ENCODE measurements around the gene CDK5RAP3.

Gene CDK5RAP3

DNA sequence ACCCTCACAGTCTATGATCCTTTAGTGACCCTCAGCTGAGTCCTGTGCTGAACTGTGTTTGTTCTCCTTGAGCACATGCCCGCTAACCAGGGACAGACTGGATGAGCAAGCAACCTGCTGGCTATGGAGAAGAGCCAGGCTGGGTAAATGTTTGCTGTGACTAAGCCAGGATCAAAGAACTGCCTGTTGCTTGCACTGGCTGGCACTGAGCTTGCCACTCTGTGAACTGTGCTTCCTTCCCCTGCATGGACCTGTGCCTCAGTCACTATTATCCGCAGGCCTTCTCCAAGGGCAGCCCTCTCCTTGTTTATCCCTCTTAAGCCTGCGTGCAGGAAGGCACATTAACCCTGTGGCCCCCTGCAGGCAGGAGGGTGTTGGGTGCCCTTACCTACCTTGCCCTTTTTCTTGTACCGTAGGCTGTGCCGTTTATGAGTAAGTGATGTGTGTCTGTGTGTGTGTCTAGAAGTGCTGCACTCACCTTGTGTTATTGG, 22.2 kb upstream of the CDK5RAP3 start:
- DNase-seq (ENCODE audit: low read depth in 2 of 2): no peak

DNA sequence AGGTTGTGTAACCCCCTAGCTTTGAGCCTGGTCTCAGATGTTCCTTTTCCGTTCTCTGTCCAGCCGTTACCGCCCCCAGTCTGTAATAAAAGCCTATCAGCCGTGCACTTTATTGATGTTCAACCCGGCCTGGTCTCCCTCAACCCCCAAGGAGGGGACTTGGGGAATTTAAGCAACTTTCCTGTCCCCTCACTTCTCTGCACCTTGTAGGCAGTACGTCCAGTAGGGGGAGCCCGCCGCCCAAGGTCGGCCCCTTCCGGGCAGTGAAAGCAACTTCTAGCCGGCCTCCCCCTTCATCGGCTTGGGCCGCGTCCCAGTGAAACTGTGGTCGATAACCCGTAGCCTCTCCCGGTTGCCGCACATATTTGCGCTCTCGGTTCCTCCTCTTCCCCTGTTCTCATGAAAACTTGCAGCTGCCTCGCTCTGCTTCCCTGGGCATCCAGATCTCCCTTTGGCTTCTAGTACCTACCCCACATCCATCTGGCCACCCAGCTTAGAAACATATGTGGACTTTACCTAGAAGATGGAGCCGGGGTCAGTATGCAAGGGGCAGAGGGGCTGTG, 21.6 kb upstream of the CDK5RAP3 start:
- DNase-seq (ENCODE audit: low read depth in 2 of 2): peak; percentile 53 to 63

DNA sequence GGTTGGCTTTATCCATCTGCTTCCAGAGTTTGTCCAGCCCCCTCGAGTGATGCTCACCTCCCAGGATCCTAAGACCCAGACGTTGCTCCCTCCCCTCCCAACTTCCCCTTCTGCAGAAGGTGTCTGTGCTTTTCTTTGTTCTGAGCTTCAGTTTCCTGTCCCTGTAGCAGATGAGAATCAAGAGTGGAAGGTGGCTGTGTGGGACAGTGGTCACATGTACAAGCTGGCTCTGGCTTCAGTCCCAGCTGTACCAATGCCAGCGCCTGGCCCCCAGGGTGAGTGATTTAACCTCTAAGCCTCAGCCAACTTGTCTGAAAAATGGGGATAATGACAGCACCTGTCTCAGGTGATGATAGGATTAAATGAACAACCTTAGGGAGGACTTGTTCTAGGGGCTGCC, 21.0 kb upstream of the CDK5RAP3 start:
- DNase-seq (ENCODE audit: low read depth in 2 of 2): no peak

DNA sequence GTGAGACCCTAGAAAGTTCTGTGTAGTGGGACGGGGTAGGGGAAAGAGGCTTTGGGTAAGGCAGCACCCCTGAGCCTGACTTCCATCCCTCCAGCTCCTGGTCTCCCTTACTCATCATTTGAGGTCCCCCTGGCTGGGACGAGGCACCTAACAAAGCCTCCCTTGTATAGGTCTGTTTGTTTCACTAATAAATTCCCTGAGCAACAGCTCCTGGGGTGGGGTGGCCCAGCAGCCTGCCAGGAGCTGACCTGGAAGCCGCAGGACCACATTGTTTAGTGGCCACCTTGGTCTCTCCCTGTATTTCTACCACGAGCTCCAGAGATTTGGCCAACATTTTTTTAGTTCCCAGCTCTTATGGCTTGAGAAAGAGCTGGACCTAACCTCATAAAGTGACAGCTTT, 20.5 kb upstream of the CDK5RAP3 start:
- no peak for DNase-seq (ENCODE audit: low read depth in 2 of 2)

DNA sequence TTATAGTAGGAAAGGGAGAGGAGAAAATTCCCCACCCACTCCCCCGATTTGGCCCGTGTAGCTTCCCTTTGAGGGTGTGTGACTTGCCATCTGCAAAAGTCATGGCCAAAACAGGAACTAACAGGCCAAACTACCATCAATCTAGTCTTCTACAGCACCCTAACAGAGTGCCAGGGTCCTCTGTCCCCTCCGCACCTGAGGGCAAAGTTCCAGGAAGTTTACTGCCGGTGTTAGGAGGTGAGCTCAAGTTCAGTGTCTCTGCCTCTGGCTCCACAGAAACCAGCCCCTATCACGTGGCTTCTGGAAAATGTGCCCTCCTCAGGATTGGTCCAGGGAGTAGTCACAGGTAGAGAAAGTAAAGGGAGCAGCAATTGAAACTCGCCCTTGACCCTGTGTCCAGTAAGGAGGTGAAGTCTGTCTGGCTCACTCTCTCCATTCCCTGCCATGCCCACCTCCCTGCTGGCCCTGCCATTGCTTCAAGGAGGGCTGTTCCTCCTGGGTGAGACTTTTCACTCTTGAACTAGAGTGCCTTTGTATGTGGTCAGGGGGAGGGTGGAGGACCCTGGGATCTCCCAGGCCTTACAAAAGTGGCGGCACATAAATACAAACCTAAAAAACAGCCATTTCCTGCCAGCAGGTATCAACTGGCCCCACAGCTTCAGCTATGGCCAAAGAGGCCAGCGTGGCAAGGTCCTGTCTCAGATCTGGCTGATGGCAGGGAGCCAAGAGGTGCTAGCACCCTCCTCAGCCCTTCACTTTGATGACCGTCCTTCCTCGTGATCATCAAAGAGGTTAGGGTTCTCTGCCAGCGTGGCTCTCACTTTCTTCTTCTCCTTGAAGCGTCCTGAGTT, 18.5 kb upstream of the CDK5RAP3 start:
- no peak for DNase-seq (ENCODE audit: low read depth in 2 of 2)

DNA sequence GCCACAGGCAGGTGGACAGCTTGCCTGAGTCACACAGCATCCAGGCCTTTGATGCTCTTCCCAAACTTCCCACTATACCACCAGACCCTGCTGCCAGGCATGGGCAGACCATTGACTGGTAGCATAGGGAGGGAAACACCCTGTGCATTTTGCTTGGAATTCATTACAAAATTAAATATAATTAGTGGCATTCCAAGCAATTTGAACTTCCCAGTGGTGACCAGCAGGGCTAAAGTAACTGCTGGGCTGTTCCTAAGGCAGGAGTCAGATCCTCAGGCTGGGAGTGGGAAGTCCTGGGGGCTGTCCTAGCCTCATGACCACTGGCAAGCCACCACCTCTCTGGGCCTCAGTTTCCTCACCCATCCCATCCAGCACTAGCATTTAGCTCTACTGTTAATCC, 17.0 kb upstream of the CDK5RAP3 start:
- DNase-seq (ENCODE audit: low read depth in 2 of 2): no peak

DNA sequence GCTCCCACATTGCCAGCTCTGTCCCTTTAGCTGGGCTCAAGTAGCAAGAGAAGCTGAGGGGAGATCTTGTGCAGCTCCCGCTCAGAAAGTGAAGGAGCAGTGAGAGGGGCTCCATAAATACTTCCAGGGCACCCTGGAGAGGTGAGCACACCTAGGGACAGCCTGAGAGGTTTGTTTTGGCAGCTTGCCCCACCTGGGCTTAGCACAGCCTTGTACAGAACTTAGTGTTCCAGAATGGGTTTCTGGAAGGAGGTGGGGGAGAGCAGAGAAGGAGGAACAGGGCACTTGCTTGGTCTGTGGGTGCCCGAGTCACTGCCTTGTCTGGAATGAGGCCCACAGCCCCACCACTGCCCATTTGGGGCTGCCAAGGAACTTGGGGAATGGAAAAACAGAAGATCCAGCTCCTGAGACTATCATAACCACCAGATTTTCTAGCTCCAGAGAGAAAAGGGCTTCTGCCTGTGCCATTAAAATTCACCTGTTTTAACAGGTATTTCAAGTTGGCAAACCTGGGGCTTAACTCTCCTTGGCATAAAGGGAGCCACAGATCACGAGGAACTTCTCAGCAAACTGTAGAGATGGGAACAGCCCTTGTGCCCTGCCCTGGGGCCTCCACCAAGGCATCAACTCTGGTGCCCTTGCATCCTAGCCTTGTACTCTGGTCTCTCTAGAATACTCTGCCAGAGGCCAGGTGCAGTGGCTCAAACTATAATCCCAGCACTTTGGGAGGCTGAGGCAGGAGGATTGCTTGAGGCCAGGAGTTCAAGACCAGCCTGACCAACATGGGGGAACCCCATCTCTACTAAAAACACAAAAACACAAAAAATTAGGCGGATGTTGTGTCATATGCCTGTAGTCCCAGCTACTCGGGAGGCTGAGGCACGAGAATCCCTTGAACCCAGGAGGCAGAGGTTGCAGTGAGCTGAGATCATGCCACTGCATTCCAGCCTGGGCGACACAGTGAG, 15.1 kb upstream of the CDK5RAP3 start:
- no peak for DNase-seq (ENCODE audit: low read depth in 2 of 2)

DNA sequence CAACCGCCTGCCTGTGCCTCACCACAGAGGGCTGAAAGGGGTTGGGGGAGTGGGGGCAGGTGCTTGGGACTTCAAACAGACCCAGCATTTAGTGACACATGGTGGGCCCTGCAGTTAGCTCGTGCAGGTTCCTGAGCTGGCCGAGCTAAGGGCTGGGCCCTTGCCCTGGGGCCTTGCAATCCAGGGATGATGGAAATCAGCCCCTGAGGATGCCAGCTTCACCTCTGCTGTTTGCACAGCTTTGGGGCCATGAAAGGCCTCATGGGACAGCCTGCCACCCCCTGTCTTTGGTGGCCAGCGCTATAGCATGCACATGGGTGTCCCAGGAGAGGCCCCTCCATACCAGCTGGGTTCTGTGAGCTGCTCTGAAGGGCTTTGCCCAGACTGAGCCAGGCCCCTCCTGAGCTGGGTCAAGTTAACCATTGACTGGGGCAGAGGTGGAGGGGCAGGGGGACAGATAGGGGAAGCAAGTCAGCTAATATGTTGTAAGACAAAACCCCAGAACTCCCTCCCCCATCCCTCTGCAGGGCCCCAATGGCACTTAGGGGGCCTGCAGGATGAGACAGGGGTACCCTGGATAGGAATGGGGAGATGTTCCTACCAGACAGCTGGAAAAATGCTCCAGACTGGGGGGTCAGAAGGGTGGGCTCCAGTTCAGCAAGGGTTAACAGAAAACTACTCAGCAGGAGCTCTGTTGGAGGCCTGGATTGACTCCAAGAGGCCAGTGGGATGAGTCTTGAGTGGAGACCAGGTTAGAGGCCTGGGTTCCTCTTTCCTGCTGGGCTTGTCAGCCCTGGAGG, 13.9 kb upstream of the CDK5RAP3 start:
- no peak for DNase-seq (ENCODE audit: low read depth in 2 of 2)

DNA sequence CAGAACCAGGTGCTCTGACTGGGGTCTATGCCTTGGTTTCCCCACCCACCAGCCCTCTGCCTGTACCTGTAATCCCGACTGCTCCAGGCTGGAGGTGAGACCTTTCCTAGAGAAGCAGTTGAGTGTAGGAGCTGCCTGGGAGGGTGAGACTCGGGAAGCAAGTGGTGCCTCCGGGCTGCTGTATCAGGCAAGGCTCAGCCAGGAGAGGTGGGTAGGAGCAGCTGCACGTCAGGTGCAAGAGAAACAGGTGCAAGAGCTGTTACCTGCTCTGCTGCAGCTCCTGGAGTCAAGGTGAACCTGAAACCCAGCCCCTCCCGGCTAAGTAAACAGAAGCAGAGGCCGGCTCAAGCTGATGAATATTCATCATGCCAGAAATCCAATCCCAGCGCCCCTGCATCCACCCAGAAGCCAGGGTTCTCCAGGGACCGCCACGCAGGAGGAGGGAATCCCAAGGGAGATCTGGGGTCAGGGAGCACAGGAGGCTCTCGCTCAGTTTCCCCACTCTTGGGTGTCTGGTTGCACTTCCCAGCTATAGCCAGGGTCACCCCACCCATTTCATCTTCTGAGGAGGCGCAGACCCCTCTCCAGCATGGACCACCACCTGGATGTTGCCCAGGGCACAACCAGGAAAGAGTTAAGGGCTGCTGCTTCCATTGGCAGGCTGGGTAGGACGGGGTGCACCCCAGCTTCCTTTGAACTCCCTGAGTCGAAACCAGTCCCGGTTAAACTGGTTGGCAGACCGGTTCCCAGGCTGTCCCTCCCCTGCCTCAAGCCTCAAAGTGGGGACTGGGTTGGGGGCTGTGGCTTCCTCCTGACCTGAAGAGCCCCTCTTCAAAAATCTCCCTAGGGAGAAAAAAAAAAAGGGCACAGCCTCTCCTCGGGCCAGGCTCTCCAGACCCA, 13.1 kb upstream of the CDK5RAP3 start, which contains the start of gene PRR15L:
PRR15L (minus strand) TSS at position 293 of the 900 bp plus-strand sequence. CDS start 4,649 bp downstream, outside the sequence.
- DNase-seq (ENCODE audit: low read depth in 2 of 2): no peak

DNA sequence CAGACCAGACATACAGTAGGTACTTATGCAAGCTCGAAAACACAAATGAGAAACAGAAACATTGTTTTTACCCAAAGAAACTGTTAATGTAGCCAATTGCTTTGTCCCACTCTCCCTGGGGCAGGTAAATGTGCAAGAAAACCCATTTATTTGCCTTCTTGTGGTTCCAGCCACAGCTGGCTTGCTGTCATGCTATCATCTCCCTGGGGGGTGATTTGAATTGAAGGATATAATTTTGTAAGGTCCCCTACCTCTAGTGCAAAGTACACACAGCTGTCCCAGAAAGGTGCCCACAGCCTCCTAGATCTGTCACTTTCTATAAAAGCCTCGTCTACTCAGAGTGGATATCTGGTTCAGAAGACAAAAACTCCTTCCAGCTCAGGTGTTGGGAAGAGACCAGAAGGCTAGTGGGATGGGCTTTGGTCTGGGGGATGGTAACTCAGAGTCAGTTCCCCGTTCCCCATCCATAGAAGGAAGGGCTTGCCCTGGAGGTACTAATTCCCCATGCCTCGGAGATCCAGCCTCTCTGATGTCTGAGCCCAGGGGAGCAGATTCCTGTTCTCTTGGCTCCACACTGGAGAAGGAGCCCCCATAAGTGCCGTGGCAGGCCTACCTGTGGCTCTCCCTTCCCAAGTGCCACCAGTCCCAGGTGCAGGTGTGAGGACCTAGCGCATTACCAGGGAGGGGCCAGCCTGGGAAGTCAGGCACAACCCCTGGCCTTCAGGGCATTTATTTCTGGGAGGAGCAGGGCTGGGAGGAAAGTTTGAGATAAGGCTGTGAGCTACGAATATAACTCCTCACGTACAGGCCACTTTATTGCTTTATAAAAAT, 10.9 kb upstream of the CDK5RAP3 start:
- no peak for DNase-seq (ENCODE audit: low read depth in 2 of 2)

DNA sequence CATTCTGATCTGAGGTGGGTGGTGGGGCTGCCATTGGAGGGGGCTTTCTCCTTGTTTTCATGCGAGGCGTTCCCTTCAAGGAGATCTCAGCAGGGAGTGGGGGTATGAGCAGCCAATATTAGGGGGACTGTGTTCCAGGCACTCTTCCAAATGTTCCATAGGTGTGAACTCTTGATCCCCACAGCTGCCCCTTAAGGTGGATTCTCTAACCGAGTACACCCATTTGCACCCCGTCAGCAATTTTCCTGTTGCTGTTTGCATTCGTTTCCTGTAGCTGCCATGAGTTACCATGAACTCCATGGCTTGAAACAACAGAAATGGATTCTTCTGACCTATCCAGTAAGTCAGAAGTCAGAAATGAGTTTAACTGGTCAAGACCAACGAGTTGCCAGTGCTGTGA, 9.5 kb upstream of the CDK5RAP3 start:
- DNase-seq (ENCODE audit: low read depth in 2 of 2): no peak

DNA sequence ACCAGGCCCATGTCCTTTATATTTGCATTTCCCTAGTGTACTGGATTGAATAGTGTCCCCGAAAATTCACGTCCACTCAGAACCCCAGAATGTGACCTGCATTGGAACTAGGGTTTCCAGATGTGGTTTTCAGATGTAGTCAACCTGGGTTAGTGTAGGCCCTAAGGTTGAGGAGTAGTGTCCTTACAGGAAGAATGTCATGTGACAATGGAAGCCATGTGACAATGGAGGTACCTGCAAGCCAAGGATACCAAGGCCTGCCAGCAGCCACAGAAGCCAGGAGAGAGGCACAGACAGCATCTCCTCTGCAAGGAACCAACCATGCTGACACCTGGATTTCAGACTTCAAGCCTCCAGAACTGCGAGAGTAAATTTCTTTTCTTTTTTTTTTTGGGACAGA, 8.0 kb upstream of the CDK5RAP3 start:
- DNase-seq (ENCODE audit: low read depth in 2 of 2): no peak

DNA sequence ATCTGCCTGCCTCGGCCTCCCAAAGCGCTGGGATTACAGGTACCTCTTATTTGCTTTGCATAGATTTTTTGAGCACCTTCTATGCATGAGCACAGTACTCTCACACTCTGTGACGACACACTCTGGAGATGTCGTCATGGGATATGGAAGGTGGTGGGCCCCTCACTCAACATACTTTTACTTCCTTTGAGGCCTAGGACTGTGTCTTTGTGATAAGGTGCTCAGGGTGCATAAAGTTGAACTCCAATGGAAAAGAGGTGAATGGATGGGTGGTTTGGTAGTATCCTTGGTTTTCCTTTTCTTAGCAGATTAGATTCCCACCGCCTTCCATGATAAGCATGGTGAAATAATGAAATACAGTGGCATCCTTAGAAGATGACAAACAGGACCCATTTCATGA, 6.1 kb upstream of the CDK5RAP3 start:
- DNase-seq (ENCODE audit: low read depth in 2 of 2): no peak

DNA sequence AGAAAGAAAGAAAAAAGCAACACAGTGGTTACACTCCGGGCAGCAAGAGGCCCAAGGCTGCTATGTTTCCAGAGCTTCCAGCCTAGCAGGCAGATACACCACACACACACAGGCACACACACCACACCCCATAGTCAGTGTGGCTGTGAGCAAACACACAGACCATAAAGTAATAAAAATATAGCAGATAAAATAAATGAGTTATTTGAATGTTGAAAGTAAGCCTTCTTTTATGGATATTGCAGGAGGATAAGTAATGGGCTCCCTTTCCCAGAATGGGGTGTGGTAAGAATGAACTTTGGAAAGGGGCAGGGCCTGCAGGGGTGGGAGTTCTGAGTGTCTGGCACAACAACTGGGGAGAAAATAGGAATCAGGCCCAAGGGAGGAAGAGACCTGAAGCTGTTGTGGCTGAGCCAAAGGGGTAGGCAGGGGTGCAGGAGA, 4.8 kb upstream of the CDK5RAP3 start:
- DNase-seq (ENCODE audit: low read depth in 2 of 2): no peak

DNA sequence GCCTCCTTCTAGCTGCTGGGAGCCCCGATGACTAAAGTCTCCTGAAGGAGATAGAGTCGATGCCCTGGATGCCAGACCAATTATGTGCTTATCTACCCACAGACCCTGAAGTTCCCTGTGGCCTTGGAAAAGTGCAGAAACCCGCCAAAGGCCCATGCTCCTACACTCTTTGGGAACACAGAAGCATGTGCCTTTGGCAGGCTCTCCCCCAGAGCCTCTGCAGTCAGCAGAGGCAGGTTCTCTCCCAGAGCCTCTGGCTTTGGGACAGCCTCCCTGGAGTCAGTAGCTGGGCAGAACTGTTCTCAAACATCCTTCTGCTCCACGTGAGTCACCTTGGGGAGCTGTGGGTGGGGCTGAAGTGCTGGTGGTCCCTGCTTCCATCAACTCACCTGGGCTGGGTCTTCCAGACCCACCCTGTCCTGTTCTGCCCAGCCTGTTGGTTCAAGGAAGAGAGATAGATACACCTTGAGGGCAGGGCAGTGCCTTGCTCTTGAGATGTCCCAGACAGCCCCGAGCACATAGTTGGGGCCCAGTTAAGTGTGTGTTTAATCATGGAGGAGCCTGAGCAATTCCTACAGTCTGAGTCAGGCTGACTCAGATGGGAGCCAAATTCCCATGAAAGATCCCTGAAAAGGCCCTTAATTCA, 3.2 kb upstream of the CDK5RAP3 start:
- no peak for DNase-seq (ENCODE audit: low read depth in 2 of 2)

DNA sequence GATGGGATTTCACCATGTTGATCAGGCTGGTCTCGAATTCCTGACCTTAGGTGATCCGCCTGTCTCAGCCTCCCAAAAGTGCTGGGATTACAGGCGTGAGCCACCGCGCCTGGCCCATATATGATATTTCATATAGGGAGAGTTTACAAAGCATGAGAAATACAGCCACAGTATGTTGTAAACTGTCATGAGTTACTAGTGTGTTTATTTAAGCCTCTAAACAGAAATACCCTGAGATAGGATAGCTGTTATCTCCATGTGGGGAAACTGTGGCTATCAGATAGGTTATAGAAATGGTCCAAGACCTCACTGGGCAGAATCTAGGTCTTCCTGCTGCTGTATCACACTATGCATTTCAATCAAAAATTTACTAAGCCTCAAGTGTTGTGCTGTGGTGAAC, 2.1 kb upstream of the CDK5RAP3 start:
- no peak for DNase-seq (ENCODE audit: low read depth in 2 of 2)

DNA sequence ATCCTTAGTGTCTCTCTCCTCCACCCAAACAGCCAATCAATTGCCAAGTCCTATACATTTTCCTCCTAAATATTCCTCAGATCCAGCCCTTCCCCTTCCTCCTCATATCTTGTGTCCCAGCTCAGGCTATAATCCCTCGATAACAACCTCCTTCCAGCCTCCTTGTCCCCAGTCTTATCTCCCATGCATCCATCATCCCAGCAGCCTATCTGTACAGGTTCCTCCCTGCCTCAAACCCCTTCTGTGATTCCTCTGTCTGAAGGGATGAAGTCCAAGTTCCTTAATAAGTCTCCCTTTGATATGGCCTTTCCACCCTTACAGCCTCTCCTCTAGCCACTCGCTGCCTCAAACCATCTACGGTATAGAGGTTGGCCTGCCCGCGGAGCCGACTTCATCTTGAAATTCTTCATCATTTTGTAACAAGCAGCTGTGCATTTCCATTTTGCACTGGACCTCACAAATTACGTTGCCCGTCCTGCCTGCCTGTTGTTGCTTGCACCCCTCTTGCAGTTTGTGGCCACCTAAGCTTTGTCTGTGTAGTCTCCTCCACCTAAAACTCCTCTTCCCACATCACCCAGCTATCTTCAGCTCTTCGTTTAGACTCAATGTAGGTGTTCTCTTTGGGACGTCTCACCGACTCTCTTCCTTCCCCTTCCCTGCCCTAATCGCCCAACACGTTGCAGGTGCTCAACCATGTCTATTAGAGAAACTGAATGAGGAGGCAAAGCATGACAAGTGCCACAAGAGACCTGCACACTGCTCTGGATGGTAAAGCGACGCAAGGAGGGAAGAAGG, 786 bp upstream of the CDK5RAP3 start:
- no peak for DNase-seq (ENCODE audit: low read depth in 2 of 2)

DNA sequence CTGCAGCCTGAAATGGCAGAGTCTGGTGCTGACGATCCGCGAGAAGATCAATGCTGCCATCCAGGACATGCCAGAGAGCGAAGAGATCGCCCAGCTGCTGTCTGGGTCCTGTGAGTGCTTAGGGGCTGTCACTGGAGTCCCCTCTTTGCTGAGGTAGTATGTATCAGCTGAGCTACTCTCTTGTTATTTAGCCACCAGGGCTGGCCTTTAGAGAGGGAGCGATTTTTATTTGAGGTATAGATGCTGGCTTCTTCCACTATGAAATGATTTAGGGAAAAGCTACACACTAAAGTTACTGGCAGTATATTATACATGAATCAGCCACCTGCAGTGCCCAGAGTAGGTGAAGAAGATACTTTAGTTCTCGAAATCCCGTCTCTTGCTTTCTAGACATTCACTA, 2.6 kb downstream of the CDK5RAP3 start:
- no peak for DNase-seq (ENCODE audit: low read depth in 2 of 2)
